Daoy (cell line): ENCODE measurements around the gene TMPRSS6. TPM values are rescaled to one million over a fixed set of nuclear protein-coding genes. Genes with fewer than 3 reads are reported as not detected.

Experiments used
- DNase-seq: peaks from one replicate; pipeline ENCODE4 v3.0.0-alpha.2; 2015; ENCODE audit warnings: low read depth
- total RNA-seq: library from RNA; depleted of rRNA; stranded (reverse); fragments of >200 nt; shearing (Covaris generic); gene quantifications from 2 replicates; pipeline ENCODE4 v1.2.3, GENCODE V29; 2014

The TMPRSS6 gene
- total RNA-seq, 1 experiment from 2014 or later: not detected

DNA sequence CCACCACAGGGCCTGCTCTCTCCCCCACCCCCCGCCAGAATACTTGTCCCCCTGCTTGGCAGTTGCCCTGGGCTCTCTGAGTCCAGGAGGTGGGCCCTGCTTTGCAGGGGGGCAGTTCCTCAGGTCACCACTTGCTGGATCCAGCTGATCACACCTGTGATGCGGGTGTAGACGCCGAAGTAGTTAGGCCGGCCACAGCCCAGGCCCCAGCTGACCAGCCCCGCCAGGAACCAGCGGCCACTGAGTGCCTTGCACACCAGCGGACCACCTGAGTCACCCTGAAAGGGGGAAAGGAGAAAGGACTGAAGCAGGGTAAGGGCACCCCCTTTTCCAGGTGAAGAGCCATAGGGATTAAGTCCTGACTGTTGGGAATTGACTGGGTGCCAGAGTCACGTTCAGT is 43.6 kb downstream of the TMPRSS6 start:
- DNase-seq: no peak

DNA sequence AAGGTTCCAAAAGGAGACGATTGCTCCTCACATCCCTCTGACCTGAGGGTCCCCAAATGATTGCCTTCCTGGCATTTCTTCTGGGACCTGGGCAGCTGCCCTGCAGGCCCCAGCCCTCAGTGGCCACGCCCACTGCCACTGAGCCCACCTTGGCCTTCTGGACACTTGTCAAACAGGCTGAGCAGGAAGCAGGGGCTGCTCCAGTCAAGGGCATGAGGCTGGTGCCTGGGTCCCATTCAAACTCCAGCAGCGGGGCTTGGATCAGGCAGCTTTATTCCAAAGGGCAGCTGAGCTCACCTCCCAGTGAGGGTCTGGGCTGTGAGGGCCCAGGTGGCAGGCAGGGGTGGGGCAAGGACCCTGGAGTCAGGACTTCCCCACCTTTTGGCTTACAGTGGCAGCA is 44.3 kb downstream of the TMPRSS6 start:
- no peak for DNase-seq

DNA sequence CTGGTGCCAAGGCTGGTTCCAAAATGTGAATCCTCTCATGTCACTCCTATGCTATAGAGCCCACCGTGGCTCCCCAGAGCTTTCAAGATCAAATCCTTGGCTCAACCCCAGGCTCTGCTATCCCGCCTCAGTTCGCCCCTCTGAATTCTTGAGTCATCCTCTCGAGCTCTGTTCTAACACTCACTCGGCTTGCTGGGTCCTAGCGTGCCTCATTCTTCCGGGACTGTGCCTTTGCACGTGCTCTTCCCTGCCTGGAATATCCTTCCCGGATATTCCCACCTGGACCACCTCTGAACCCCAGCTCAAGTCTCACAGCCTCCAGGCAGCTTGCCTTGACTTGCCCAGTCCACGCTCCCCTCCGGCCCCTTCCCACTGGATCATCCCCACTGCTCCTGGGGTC is 45.0 kb downstream of the TMPRSS6 start:
- no peak for DNase-seq

DNA sequence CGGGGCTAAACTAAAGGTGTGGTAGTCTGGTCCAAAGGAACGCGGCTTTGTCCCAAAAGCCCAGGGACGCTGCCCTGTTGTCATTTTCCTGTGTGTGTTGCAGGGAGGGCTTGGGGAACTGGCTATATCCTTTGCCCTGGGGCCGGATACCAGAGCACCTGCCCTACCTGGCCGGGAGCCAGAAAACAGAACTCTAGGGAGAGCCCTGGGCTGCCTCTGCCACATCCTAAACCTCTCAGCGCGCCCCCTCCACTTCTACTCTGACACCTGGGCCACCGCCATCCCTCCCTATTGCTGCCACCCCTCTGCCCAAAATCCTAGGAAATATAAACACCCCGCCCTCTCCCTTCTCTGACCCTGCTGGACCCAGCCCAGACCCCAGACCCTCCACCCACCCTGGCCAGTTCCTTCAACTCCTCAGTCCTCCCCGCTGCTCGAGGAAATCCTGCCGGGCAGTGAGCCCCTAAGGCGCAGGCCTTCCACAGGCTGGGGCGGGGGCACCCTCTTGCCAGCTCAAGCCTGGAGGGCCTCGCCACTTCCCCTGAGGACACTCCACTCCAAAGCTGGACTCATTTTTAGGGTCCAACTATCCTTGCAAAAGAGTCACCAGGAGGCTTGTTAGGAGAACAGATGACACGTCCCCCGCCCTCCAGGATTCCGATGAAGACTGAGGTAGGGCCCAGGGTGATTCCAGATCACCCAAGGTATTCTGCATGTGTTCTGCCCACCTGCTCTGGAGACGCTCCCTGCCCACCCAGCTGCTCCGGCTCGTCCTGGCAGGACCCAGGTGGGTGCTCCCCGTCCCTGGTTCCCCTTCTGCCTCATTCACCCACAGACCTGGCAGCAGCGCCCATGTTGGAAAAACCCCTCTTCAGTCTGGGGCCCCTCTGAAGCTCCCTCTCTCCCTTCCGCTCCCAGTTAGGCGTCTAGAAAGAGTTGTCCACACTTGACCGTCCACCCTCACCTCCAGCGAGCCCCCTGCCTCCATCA is 45.8 kb downstream of the TMPRSS6 start:
- DNase-seq: no peak

DNA sequence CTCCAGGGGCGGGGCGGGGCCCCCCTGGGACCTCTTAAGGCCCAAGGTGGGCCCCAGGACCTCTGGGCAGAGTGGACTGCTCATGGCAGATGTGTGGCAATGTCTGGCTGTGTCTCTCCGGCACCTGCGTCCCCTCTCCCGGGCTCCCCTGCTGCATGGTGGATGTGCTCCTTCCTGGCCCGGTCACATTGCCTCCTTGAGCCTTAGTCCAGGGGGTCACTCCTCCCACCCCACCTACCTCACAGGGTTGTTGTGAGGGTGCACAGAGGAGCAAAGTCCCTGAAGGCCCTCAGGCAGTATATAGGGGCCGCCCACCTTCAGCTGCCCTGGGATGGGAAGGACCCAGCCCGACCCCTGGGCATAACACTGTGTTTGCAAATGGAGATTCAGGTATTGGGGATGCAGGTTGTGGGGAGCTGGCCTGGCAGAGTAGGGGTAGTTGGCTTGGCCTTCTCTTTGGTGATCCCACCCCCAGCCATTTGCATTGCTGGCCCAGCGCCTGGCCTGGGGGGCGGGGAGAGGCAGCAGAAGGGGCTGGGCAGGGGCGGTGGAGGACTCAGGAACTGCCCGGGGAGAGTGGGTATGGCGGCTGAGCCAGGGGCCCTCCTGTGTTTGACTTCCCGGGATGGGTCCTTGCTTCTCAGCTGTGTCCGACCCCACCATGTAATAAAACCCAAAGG is 46.7 kb downstream of the TMPRSS6 start:
- no peak for DNase-seq

DNA sequence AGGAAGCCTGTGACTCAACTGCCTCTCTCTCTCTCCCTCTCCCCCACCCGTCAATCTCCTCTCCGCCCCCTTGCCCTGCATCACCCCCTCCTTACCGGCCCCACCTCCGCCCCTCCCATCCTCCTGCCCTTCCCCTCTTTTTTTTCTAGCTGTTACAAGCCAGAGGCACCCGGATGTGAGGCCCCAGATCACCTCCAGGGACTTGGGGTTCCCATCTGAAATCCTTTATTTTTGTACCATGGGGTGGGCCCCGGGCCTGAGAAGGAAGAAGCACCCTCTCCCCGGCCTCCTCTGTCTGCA is 47.2 kb downstream of the TMPRSS6 start:
- DNase-seq: no peak

DNA sequence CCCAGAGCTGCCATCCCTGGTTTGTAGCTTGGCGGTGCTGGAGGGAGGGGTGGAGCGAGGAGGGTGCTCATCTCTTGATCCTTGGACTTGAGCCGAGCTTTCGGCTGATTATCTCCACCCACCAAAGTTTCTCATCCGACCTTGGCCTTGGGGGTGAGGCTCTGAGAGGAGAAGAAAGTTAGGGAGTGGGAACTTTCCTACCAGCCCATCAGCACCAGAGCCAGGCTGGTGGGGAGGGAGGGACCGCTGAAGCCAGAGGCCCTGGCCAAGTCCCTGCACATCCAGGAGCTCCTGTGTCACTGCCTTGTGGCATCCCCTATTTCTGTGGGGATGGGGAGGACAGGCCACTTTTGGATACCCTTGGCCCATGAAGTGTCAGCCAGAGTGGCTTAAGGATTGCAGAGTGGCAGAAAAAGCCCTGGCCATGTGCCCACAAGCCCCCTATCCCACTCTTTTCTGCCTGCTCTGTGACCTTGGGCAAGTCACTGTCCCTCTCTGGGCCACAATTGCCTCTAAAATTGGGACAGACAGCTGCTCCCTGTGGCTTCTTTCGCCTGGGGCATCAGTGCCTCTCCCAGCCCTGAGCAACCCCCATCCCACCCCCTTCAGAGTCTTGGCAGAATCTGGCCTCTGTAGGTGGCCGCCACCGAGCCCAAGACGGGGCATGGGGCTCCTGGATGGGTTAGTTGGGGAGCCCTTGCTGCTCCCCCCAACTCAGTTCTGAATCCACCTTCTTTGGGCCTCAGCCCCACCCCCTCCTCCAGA is 47.7 kb downstream of the TMPRSS6 start:
- DNase-seq: no peak

DNA sequence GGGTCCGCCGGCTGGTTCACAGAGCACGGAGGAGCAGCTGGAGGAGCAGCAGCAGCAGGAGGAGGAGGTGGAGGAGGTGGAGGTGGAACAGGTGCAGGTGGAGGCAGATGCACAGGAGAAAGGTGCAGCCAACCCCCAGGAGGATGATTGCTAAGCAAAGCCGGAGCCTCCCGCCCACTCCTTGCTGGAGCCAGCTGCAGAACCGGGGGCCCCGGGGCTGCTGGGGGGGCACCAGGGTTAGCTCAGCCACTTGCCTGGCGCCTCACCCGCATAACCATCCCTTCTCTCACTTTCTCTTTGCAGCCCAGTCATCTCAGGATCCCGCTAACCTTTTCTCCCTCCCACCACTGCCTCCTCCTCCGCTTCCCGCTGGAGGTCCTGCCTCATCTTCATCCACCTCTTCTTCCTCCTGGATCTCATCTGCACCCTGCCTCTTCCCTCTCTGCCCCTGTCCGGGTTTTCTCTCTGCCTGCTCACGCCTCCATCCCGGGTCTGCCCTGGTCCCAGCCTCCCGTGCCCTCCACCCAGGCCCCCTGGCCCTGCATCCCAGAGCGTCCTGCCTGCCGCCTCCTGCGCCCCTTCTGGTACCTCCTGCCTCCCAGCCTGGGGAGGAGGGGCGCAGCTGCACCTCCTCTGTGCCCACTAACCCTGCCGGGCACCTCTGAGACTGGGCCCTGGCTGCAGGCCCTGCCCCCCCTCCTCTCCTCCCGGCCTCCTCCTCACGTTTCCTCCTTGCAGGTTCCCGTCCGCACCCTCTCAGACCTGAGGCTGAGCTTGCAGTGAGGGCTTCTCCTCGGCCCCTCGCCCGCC is 48.5 kb downstream of the TMPRSS6 start:
- no peak for DNase-seq

DNA sequence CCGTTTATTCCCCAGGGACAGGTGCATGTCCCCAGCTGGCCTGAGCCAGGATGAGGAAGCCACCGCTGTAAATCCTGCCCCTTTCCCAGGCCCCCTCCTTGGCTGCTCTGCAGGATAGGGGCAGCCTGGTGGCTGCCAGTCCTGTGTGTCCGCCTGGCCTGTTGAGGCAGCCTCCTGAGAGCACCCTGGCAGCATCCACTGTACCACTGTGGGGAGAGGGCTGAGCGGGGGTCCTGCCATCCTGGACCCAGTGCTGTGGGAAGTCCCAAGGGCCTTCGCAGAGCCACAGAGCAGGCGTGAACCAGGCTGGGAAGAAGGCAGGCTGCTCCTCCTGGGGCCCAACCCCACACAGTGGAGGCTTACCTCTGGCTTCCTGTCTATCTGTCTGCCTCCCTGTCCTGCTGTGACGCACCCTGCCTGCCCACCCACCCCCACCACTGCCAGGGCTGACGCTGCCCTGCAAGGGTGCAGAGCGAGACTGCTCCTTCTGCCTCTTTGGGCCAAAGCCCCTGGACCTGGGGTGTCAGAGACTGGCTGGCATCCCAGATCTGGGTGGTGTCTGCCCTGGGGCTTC is 49.5 kb downstream of the TMPRSS6 start:
- no peak for DNase-seq

DNA sequence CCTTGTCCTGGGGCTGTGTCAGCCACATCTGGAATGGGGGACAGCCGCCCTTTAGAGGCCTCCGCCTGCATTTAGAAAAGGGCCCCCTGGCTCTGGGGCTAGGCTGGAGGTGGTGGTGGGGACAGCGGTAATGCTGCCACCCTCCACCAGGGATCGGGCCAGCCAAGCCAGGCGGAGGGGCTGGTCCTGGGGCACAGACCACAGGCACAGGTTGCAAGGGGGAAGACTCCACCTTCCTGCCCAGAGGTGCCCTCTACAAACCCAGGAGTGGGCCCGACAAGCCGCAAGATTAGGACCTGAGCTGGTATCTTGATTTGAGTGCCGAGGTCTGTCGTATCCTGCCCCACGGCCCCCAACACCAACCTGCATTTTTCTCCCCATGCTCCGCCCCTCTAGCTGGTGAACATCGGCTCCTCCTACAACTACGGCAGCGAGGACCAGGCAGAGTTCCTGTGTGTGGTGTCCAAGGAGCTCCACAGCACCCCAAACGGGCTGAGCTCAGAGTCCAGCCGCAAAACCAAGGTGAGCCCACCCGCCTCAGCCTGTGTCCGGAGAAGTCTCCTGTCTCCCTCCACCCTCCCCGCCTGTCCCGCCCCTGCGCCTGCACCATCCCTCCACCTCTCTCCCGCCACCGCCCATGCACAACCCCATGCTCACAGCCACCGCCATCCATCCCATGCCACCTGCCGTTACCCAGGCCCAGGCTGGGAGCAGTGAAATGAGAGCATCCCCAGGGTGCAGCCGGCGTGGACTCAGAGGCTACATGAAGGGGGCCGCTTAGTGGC is 50.4 kb downstream of the TMPRSS6 start:
- DNase-seq: no peak

DNA sequence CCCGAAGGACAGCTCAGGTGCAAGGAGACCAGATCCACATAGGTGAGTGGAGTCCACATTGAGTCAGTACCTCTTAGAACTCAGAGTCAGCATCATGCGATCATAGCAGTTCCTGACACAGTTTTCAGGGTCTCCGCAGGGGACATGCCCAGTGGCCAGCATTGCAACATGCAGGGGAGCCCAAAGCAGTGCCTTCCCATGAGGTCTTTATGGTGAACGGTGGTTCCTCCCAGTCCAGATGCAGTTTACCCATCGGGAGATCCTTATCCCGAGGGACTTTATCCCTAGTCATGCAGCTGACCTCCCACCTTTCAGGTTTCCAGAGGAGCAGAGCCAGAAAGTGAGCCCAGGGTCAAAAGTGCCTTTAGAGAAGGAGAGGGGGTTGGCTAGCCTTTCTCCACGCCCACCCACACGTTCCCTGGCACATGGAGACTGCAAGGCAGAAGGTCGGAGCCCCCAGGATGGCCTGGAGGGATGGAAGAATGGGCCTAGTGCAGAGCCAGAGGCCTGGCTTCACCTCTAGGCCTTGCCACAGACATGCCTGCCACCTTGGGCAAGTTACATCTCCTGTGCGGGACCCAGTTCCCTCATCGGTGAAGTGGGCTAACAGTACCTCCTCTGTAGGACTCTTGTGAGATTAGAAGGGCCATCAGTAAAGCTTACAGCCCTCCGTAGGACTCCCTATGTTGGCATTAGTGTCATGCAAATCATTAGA is 51.6 kb downstream of the TMPRSS6 start:
- no peak for DNase-seq

DNA sequence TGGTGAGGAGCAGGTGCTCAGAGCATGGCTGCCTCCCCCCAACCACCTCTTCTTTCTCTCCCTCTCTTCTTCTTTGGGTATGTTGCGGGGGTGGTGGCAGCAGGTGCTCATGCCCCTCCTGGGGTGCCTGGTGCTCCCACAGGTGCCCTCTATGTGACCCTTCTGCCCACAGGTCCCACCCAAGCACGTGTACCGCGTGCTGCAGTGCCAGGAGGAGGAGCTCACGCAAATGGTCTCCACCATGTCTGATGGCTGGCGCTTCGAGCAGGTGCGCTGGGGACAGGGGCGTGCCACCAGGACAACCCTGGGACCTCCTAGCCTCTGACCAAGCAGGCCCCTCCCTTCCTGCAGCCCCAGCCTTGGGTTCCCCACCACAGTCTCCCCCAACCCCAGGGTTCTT is 52.3 kb downstream of the TMPRSS6 start:
- DNase-seq: no peak

DNA sequence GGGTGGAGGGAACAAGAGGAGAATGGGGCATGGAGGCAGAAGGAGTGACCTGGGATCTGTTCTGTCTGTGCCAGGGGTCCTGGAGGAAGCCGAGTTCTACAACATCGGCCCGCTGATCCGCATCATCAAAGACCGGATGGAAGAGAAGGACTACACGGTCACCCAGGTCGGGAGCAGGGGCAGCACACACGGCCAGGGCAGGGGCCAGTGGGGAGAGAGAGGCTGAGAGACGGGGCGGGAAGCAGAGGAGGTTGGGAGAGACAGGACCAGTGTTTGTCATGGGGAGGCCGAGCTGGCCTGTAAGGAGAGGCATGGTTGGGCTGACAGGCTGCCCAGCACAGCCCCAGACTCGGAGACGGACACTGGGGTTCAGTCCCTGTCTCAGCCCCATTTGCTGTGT is 53.3 kb downstream of the TMPRSS6 start:
- DNase-seq: no peak

DNA sequence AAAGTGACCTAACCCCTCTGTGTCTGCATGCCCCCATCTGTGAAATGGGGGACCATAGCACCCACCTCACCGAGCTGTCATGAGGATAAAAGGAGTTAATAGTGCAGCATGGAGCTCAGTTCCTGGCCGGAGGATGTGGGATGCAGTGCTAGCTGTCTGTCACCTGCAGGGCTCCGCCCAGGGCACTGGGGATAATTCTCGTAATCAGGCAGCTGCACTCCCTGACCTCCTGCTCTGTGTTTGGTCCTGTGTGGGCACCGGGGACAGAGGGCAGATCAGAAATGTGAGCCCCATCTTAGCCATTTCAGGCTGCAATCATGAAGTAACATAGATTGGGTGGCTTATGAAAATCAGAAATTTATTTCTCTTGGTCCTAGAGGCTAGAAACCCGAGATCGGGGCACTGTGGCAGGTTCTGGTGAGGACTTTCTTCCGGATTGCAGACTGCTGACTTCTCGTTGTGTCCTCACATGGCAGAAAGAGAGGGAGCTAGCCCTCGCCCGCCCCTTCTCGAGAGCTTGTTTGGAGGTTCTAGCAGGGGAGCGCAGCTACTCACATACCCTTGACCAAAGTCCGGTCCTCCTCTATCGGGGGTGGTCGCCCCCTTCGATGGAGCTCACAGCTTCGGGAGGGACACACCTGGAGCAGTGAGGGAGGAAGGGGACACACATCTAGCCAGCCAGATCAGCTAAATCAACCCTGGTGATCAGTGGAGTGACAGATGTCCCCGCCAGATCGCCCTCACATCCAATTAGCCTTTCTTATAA is 54.7 kb downstream of the TMPRSS6 start:
- no peak for DNase-seq

DNA sequence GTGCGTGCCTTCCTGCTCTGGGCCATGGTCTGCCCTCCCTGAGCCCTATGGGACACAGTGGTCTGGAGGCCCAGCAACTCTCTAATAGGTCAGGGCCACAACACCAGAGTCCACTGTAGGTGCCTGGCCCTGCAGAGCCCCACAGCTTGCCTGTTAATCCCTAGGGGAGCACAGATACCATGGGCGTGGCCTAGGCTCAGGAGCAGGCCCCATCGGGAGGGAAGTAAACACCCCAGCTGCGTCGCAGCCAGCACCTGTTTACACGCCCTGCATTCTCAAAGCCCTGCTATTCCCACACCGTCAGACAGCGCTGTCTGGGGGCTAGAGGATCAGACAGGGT is 55.5 kb downstream of the TMPRSS6 start:
- no peak for DNase-seq

DNA sequence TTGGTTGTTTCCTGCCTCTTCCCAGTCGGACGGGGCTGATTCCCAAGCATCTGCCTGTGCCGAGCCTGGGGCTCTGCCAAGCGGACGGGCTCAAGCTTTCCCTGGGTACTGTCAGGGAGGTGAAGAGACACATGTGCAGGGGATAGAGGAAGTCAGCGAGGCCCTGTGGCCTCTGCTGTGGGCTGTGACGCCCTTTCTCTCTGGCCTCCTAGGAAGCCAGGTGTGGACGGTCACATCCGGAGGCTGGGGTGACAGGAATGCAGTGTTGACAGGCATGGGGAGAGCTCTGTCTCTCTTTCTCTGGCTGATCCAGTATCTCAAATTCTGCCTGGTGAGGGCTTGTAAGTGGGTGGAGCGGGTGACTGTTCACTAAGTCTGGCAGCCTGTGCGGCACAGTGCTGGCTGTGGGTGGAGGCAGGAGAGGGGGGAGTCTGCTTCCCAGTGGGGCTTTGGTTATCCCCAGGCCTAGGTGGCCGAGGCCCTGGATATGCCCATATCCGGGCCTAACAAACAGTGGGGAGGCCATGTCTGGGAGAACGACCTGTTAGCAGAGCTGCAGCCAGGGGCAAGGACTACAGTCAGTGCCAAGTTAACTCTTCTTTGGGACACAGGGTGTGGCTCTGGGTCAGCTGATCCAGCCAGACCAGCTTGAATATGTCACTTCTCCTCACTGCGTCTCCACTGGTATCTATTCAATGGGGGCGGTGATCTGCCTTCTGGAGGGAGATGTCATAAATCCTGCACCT is 56.0 kb downstream of the TMPRSS6 start:
- DNase-seq: no peak

DNA sequence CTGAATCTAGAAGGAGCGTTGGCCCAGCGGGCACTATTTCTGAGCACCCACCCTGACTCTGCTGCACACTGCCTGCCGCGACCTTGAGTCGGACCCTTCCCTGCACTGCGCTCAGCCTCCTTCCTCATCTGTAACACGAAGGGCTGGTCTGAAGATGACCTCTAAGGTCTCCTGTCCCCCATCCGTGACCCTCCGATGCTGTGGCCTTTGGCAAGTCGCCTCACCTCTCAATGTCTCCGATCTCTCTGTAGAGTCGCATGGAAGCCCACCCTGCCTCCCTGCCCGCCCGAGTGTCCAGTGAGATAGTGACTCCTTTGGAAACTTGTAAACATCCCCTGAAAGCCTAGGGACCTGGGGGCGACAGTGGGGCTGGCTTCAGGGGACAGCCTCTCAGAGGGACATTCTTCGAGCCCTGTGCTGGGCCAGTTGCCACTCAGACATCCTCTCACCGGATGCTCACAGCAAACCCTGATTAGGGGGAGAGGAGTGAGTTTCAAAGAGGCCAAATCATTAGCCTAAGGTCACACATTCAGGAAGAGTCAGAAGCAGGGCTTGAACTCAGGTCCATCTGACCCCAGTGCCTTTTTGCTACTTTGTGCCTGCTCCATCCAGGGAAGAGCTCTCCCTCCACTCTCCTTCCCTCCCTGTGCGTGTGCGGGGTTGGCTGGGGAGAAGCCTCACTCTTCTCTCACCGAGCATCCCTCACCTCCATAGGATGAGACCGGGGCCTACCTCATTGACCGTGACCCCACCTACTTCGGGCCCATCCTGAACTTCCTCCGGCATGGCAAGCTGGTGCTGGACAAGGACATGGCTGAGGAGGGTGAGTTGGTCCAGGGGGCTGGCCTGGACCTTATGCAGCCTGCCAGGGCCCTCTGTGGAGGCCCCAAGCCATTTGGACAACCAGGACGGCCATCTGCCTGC is 56.9 kb downstream of the TMPRSS6 start:
- DNase-seq: no peak
